Breast epithelium (tissue), 3 donors: ENCODE measurements around the gene DNAH8.

Experiments
- POLR2A ChIP-seq: fragments of 450-650 bp; IDR thresholded peaks from one replicate; pipeline ENCODE4 v1.6.1; 2016; ENCODE audit warnings: antibody characterized with exemption, mild to moderate bottlenecking, moderate library complexity
- POLR2AphosphoS5 ChIP-seq, 3 donors: sonication (generic); formaldehyde crosslinking; IDR thresholded peaks; one replicate each; pipeline ENCODE4 v1.6.1; 2017; ENCODE audit warnings: antibody characterized with exemption in 3 of 3
- TF ChIP-seq, protein P1 (sequence below), 3 donors: fragments of 450-650 bp; IDR thresholded peaks; one replicate each; pipeline ENCODE4 v1.5.1; 2016 to 2017; ENCODE audit warnings: antibody characterized with exemption in 3 of 3, mild to moderate bottlenecking in 3 of 3, moderate library complexity in 3 of 3

DNA sequence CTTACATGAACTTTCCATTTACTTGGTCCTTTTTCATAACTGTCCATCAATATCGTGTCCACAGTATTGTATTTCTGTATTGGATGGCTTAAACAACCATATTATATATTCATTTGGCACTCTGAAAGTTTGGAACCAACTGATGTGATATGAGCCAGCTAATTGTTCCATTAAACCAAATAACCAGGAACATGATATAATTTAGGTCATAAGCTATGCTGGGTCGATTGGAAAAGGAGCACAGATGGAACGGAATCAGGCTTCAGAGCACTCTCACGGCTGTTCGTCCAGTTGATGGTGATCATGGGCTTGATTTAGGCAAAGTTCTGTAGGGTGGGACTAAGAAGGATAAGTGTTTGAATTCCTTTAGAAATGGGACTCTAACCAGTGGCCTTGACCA, 142.7 kb downstream of the DNAH8 start:
- TF ChIP-seq, protein P1, sequence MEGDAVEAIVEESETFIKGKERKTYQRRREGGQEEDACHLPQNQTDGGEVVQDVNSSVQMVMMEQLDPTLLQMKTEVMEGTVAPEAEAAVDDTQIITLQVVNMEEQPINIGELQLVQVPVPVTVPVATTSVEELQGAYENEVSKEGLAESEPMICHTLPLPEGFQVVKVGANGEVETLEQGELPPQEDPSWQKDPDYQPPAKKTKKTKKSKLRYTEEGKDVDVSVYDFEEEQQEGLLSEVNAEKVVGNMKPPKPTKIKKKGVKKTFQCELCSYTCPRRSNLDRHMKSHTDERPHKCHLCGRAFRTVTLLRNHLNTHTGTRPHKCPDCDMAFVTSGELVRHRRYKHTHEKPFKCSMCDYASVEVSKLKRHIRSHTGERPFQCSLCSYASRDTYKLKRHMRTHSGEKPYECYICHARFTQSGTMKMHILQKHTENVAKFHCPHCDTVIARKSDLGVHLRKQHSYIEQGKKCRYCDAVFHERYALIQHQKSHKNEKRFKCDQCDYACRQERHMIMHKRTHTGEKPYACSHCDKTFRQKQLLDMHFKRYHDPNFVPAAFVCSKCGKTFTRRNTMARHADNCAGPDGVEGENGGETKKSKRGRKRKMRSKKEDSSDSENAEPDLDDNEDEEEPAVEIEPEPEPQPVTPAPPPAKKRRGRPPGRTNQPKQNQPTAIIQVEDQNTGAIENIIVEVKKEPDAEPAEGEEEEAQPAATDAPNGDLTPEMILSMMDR (IDR thresholded peaks at IDR 0.05): no peak
- TF ChIP-seq POLR2A (no peak), POLR2AphosphoS5 (IDR thresholded peaks at IDR 0.05) (no peak)
